ENCODE data around the gene SH3BGR.

- TF ChIP-seq EZH2 (IDR thresholded peaks at IDR 0.05; ENCODE audit: insufficient read depth, low read length) (no peak), CTCF (IDR thresholded peaks at IDR 0.05; ENCODE audit: insufficient read depth, low read depth, low read length) (peak; percentile 83)
These were observed 66.5 kb downstream of the SH3BGR start for GRCh38 chr21:39518055-39518846.
